GM19238 (cell line): ENCODE measurements around the gene SLC26A2.
"Not testable (repeated sequence)": the region's sequence is repeated elsewhere in the genome, so short reads cannot be mapped to it uniquely, and the experiment has no call there.

Experiments used
- DNase-seq: peaks from one replicate; pipeline ENCODE4 v3.0.0; 2011; ENCODE audit warnings: low spot score; ENCODE audit not compliant: insufficient read length

SLC26A2 gene

DNA sequence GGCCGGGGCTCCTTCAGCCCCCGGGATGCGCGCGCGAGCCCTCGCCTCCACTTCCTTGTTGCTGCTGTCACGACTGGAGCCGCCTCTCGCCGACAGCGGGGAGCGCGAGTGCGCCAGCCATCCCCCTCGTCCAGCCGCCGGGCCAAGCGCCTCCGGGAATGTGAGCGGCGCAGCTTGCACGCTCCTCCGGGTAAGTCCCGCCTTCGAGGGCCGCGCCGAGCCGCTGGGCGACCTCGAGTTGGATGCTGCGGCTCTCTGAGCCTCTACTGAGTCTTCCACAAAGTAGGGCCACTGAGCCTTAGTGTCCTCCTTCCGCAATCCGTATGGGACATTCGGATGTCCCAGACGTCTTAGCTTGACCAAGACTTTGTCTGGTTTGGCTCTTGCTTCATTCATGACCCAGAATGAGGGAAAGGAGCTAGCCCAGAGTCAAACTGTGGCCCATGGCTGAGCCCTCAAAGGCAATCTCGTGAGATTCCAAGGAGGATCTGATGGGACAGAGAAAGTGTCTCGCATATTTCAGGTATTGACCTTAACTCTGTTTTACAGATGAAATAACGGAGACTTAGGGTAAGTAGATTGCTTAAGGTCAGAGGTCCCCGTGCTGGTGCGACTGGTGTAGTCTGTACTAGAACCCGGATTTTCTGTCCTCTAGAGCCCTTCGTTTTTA, 40.6 kb downstream of the SLC26A2 start:
- DNase-seq = no peak

DNA sequence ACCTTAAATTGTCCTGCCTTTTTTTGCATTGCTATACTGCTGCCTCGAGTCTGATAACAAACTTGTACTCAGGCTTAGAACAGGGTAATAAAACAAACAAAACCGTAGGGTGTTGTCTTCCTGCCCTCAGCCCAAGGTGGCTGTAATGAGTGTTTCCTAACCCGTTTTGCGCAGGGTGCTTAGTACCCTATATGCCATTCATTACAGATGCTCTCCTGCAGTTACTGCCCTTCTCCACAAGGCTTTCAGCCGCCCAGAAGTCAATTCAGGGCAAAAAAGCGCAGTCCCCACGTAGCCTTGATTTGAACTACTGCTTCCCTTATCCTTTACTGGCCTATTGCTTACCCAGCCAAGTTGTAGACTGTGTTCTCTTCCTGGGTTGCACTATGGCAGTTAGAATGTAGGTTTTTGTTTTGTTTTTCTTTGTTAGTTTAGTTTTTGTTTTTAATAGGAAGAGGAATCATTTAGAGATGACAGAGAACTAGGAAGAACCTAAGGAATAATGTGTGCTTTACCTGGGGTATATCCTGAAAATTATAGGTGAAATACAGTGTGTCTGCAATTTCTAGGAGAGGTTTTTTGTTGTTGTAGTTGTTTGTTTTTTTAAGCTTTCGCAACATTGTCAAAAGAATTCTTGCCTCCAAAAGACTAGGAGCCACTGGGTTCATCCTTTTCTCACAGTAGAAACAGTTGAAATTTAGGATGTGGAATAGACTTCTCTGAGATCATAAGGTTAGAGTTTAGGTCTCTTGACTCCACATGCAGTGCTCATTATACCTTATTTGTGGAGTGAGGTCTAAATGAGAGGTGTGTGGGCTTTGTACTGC, 41.3 kb downstream of the SLC26A2 start:
- DNase-seq = peak; percentile 49

DNA sequence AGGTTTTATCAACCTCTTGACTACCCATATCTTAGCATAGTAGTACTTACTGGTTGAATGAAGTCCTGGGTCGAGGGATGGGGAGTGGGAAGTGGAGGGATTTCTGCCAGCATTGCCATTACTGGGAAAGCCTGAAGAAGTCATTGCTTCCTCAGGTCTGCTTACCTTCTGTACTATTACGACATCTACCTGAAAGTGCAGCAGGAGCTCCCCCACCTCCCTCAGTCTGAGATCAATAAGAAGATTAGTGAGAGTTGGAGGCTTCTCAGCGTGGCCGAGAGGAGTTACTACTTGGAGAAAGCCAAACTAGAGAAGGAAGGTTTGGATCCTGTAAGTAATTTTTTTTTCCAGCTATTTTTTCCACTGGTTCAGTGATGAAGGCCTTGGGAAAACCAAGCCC, 45.8 kb downstream of the SLC26A2 start:
- DNase-seq = no peak

DNA sequence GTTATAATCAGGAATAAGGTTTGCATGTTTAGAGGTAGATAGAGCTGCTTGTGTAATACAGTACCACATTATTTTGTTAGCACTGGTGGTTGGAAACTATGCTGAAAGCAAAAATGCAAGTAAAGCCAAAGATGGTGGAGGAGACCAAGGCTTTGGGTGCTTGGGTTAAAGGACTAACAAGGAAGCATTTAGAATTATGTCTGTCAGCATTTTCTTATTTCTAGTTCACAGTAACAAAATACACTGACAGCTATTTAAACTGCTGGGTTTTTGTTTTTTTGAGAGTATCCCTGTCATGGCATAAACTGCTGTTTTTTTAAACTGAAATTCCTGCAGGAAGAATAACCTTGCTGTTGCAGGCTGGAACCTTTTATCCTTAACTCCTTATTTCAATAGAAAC, 46.5 kb downstream of the SLC26A2 start:
- no peak for DNase-seq

DNA sequence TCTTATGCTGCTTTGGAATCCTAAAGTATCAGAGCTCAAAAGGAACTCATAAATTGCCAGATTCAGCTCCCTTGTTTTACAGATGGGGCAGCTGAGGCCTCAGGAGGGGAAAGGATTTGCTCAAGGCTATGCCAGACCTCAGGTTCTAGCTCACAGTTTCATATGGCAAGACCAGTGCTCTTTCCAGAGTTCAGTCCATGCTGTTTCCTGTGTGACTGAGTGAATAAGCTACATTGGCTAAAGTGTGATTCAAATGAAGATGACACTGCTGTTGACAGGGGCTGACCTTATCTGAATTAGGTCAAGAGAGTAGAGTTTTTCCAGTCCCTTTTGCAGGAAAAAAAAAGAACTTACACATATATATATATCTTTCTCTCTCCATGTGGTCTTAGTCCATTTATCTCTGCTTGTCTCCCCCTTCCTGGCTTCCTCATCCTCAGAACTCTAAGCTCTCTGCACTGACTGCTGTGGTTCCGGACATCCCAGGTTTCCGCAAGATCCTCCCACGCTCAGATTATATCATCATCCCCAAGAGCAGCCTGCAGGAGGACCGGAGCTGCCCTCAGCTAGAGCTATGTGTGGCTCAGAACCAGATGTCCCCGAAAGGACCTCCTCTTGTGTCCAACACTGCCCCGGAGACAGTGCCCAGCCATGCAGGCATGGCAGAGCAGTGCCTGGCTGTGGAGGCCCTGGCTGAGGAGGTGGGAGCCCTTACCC, 49.3 kb downstream of the SLC26A2 start:
- no peak for DNase-seq

DNA sequence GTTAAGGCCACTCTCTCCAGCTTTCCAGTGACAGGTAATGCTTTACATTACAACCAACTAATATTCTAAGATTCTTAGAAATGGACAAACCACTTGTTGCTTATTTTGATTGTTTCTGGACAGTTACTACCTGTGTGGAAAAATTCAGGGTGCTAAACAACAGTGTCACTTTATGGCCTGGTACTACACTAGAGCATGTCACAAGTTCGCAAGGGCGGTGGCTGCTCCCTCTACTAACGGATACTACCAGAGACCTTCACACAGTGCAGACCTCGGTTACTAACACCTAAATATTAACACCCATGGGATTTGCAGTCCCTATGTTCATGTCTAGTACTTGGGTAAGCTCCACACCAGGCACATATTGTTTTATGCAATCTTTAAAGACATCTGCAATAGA, 53.4 kb downstream of the SLC26A2 start:
- DNase-seq = no peak

DNA sequence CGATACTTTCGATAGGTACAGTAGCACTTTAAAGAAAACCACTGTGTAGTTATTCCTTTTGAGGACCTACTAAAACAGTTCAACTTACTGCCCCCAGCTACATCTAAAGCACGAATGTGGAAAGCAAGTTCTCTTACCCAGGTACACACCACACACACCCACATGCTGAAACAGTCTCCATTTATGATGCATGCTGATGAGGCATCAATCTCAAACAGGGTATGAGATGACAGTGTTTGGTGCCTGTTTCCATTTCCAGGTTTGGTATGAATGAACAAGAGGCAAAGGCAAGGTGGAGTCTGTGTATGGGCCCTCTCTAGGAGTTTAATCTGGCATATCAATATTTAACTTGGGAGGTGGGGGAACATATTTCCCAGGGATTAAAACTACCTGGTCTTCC, 53.9 kb downstream of the SLC26A2 start:
- no peak for DNase-seq

DNA sequence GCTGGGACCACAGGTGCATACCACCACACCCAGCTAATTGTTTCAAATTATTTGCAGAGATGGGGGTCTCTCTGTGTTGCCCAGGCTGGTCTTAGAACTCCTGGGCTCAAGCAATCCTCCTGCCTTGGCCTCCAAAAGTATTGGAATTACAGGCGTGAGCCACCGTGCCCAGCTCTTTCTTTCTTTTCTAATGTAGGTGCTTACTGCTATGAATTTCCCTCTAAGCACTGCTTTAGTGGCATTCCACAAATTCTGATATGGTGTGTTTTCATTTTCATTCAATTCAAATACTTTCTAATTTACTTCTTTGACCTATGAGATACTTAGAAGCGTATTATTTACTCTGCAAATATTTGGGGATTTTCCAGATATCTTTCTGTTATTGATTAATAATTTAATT, 54.9 kb downstream of the SLC26A2 start:
- DNase-seq = no peak

DNA sequence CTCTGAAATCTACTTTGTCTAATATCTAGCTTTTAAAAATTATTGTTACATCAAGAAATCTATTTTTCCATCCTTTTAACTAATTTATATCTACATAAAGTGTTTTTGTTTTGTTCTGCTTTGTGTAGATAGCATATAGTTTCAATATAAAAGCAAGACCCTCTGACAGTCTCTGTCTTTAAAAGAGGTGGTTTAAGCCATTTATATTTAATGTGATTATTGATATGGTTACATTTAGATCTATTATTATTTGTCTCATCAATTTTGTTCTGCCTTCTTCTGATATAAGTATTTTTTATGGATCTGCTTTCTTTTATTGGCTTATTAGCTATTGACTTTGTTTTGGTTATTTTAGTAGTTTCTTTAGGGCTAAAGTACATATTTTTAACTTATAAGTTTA, 56.0 kb downstream of the SLC26A2 start:
- no peak for DNase-seq

DNA sequence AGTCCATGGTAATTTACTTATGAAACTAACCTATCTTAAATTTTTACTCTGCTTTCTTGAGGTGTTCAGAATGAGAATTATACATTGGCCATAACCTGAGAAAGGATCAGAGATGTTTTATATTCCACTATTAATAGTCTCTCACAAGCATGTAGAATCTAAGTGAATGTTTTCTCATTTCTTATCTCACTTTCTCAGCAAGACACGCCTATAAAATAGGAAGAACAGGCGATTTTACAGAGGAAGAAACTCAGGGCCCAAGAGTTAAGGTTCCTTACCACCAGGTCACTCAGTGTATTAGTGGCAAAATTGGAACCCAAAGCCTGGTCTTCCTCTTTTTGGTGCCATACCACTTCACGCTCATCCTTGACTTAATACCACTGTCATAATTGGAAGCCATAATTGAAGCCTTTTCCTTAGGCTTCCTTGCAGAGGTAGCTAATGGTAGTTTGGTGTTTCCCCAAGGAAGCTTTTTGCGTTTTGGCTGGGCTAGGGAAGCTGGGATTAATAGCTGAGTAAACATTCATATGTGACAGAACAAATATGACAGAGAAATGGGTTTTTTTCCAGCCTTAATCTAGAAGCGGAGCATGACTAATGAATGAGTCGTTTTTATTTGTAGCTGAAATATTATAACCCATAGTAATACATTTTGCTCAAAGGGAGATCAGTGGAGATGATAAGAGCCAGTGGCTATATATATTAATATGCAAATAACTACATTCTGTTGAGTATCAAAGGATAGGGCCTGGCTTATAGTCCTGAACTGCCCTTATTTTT, 56.9 kb downstream of the SLC26A2 start:
- DNase-seq = no peak

DNA sequence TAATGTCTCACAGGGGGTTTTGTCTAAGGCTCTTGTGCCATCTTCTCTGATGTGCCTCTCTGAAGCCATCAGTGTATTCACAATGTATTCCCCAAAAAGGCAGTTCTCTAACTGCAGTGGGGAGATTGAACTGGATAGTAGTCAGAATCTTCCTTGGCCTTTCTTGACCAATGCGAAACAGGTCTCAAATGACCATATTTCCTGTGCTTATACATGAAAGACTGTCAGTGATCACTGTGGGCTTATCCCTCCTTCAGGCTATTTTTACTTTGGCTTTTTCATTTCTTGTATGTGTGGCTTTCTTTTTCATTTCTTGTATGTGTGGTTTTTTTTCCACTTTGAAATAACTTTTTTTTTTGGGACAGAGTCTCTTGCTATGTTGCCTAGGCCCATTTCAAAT, 59.7 kb downstream of the SLC26A2 start:
- no peak for DNase-seq

DNA sequence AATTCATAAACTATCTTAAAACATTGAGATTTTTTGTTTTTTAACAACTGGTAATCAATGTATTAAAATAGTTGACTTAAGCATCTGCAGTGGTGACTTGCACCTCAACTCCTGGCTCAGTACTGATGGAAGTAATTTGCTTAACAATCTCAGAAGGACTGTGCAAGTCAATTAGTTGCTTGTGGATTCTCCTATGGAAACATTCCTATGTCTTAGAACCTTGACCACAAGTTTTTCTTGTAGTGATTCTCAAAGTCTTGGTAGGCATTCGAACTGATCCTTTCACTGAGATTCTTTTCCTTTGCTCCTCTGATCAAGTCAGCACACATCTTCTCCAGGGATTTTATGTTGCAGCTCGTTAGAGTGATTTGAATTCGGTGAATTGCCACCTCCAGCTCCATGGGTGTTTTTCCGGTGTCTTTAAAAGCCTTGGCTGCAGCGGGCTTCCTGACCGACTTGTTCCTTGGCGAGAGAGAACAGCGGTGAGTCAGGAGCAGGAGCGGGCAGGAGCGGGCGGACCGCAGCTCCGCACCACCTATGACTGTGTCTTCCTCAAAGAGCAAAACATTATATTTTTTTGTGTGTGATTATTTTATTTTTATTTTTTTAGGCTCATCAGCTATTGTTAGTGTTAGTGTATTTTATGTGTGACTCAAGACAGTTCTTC, 61.1 kb downstream of the SLC26A2 start:
- DNase-seq = no peak

DNA sequence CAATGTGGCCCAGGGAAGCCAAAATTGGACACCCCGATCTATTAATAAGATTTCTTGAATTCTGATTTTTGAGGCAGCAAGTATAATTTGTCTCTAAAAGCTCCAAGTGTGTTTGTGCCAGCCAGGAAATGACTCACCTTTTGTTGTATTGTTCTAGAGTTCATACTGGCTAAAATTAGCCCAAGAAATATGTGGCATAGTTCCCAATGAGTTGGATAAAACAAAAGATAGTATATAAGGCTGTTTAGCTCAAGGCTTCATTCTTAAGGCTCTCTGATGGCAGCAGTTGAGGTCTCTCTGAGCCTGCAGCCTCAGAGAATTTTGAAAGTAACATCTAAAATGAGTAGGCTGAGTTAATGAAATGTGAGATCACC, 61.6 kb downstream of the SLC26A2 start:
- DNase-seq = no peak

DNA sequence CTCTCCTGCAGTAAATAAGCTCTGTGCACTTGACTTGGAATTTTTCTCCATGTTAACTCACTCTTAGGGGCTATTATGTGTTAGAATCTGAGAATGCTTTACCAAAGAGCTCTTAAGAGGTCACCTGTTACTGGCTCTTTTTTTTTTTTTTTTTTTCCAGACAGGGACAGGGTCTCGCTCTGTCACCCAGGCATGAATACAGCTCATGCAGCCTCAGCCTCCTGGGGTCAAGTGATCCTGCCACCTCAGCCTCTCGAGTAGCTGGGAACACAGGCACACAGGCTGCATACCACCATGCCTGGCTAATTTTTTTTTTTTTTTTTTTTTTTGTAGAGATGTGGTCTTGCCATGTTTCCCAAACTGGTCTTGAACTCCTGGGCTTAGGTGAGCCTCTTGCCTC, 62.1 kb downstream of the SLC26A2 start:
- DNase-seq = no peak

DNA sequence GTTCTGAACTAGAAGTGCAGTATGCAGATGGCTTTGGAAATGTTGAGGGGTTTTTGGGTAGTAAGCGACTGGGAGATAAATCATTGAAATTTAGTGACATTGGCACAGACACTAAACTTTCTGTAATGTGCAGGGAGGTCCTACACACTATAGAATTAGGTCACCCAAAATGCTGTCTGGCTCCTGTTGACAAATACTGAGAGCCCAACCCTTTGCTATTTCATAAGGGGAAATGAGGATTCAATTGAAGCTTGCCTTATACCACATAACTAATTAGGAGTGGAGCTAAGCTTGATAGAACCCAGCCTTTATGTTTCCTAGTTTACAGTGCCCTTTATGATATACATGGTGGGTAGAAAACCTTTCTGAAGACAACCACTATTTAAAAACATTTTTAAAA, 62.6 kb downstream of the SLC26A2 start:
- no peak for DNase-seq

DNA sequence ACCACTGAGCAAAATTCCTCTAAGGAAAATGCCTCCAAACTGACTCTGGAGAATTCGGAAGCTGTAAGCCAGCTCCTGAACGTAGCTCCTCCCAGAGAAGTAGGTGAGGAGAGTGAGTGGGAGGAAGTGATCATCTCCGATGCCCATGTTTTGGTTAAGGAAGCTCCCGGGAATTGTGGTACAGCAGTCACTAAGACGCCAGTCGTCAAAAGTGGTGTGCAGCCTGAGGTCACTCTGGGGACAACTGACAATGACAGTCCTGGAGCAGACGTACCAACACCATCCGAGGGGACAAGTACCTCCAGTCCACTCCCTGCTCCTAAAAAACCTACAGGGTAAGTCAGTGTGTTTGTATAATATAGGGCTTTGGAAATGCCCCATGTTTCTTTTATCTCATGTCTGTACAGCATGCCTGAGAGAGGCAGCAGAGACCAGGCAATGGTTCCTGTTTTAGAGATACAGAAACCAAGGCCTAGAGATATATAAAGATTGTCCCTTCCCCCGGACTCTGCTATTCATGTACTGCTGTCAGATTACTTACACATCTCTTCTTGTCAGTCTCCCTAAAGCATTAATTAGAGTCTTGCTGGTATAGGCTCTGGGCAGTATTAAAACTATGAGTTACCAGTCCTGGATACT, 63.9 kb downstream of the SLC26A2 start:
- no peak for DNase-seq

DNA sequence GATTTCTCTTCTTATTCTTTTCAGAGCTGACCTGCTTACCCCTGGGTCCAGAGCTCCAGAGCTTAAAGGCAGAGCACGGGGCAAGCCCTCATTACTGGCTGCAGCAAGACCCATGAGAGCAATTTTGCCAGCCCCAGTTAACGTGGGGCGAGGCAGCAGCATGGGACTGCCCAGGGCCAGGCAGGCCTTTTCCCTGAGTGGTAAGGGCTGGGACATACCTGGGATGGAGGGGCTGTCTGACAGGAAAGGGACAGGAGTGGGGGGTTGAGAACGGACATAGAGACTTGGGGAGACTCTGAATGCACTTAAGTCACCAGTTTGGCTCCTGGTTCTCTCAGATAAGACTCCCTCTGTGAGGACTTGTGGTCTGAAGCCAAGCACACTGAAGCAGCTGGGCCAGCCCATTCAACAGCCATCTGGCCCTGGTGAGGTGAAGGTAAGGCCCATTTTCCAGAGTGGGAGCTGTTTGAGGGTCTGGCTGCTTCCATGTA, 66.2 kb downstream of the SLC26A2 start:
- DNase-seq = no peak

DNA sequence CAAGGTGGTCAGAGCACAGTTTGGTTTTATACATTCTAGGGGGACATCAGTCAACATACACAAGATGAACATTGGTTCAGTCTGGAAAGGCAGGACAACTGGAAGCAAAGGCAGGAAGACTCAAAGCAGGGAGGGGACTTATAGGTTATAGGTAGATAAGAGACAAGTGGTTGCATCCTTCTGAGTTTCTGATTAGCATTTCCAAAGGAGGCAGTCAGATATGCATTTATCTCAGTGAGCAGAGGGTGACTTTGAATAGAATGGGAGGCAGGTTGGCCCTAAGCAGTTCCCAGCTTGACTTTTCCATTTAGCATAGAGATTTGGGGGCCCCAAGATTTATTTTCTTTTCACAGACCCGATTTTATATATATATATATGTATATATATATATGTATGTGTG, 67.5 kb downstream of the SLC26A2 start:
- DNase-seq = not testable (repeated sequence)

DNA sequence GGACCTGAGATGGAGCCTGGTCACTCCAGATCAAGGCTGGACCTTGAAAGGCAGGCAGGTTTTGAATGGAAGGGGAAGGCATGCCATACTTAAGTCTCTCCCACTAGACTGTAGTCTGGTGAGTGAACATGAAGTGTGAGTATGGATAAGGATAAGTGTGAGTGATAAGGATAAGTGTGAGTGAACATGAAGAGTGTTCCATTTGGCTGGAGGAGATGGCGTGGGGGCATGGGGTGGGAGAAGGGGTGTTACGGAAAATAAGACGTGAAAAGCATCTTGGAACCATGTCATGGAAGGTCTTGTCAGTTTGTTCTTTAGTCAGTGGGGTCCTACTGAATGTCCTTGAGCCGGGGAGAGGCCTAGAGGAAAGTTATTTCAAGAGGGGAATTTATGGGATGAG, 72.8 kb downstream of the SLC26A2 start:
- no peak for DNase-seq

DNA sequence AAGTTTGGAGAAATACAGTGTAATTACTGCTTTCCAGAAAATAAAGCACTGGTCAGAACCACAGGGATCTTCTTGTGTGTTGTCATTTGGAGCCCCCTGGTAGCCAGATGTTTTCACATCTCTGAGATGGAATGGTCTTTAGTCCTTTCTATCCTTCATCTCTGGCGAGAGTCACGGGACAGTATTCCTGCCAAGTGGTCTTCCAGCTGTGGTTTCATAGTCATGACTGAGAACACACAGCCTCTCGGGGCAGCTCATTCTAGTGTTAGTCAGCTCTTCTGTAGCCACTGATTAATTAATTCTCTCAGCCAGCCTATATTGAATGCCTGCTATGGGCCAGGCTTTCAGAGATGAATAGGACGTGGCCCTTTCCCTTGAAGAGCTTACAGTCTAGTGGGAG, 74.1 kb downstream of the SLC26A2 start:
- DNase-seq = no peak
